Osteocyte (in vitro differentiated cells): ENCODE data around the gene GDPD5. TPM values are rescaled to one million over a fixed set of nuclear protein-coding genes. Genes with fewer than 3 reads are reported as not detected.

Experiments used
- DNase-seq: peaks from one replicate; pipeline ENCODE4 v3.0.0; 2021; ENCODE audit warnings: mixed read lengths; ENCODE audit not compliant: unreplicated experiment; ENCODE audit errors: extremely low spot score
- H3K27ac Mint-ChIP-seq: one replicate; pipeline ENCODE4 v1.8.0; 2021; ENCODE audit warnings: mild to moderate bottlenecking, mixed read lengths; ENCODE audit not compliant: unreplicated experiment
- H3K27me3 Mint-ChIP-seq: one replicate; pipeline ENCODE4 v1.8.0; 2021; ENCODE audit warnings: mixed read lengths; ENCODE audit not compliant: unreplicated experiment
- H3K36me3 Mint-ChIP-seq: one replicate; pipeline ENCODE4 v1.8.0; 2021; ENCODE audit warnings: mixed read lengths; ENCODE audit not compliant: unreplicated experiment
- H3K4me1 Mint-ChIP-seq: one replicate; pipeline ENCODE4 v1.8.0; 2021; ENCODE audit warnings: mixed read lengths; ENCODE audit not compliant: unreplicated experiment
- H3K4me3 Mint-ChIP-seq: one replicate; pipeline ENCODE4 v1.8.0; 2021; ENCODE audit warnings: mild to moderate bottlenecking, moderate library complexity, mixed read lengths; ENCODE audit not compliant: unreplicated experiment
- H3K9me3 Mint-ChIP-seq: one replicate; pipeline ENCODE4 v1.8.0; 2021; ENCODE audit warnings: mixed read lengths; ENCODE audit not compliant: unreplicated experiment
- CTCF ChIP-seq: fragments of 200-600 bp; sonication (generic); IDR thresholded peaks from 2 replicates; pipeline ENCODE4 v1.5.0; 2021; ENCODE audit warnings: antibody characterized with exemption, mild to moderate bottlenecking, moderate library complexity
- total RNA-seq: library from RNA; stranded (reverse); gene quantifications from 2 replicates; pipeline ENCODE4 v1.2.1, GENCODE V29; 2021

The GDPD5 gene
- total RNA-seq, 1 donor from 2014 or later, result 3.1 TPM

- Mint-ChIP-seq H3K27ac (no peak overlapping the region), H3K27me3 (no peaks in the 10 kb centered on the region), H3K36me3 (no peaks in the 10 kb centered on the region), H3K4me1 (no peaks in the 10 kb centered on the region), H3K4me3 (no peak overlapping the region), H3K9me3 (no peaks in the 10 kb centered on the region)
- TF ChIP-seq CTCF, result no peak
- no peak for DNase-seq
Measured at GRCh38 chr11:75481223-75481921, 44.4 kb downstream of the GDPD5 start.

GRCh38 chr11:75480185-75481175 lies 45.3 kb downstream of the GDPD5 start:
- no peak overlapping the region for H3K4me3 Mint-ChIP-seq
- H3K4me1 Mint-ChIP-seq, result peaks cover 7% of the 10 kb centered on the region
- no peaks in the 10 kb centered on the region for H3K36me3 Mint-ChIP-seq
- TF ChIP-seq CTCF, result no peak
- no peak overlapping the region for H3K27ac Mint-ChIP-seq
- no peak for DNase-seq
- H3K9me3 Mint-ChIP-seq, result no peaks in the 10 kb centered on the region
- H3K27me3 Mint-ChIP-seq, result no peaks in the 10 kb centered on the region

- no peaks in the 10 kb centered on the region for H3K36me3 Mint-ChIP-seq
- no peaks in the 10 kb centered on the region for H3K9me3 Mint-ChIP-seq
- no peaks in the 10 kb centered on the region for H3K27me3 Mint-ChIP-seq
- H3K4me1 Mint-ChIP-seq, result peaks cover 11% of the 10 kb centered on the region
- DNase-seq, result no peak
- no peak overlapping the region for H3K27ac Mint-ChIP-seq
- no peak overlapping the region for H3K4me3 Mint-ChIP-seq
- no peak for TF ChIP-seq CTCF
Measured at GRCh38 chr11:75479597-75480145, 46.1 kb downstream of the GDPD5 start.

- no peak for DNase-seq
- TF ChIP-seq CTCF, result no peak
- H3K27ac Mint-ChIP-seq, result no peak overlapping the region
- H3K27me3 Mint-ChIP-seq, result no peaks in the 10 kb centered on the region
- no peaks in the 10 kb centered on the region for H3K36me3 Mint-ChIP-seq
- no peak overlapping the region for H3K4me3 Mint-ChIP-seq
- H3K4me1 Mint-ChIP-seq, result peaks cover 11% of the 10 kb centered on the region
- H3K9me3 Mint-ChIP-seq, result no peaks in the 10 kb centered on the region
Measured at GRCh38 chr11:75478783-75479596, 46.8 kb downstream of the GDPD5 start.
